HG03521 (cell line): Measurements from ENCODE around the gene PDE6H.

Experiments used
- ATAC-seq: cut with Tn5 transposase; IDR thresholded peaks from one replicate; pipeline ENCODE4 v1.9.1; 2021; ENCODE audit warnings: mild to moderate bottlenecking, moderate library complexity; ENCODE audit not compliant: unreplicated experiment

Gene PDE6H

GRCh38 chr12:14972816-14973215, at the start of gene PDE6H:
Gene PDE6H, plus strand, starts transcription at chr12:14973042. Its CDS starts 4,971 bp downstream, at chr12:14978013.
- ATAC-seq = no peak

- ATAC-seq = no peak
Observed at GRCh38 chr12:14923944-14924343, 48.9 kb upstream of the PDE6H start.

GRCh38 chr12:14924541-14924940, 48.3 kb upstream of the PDE6H start:
- ATAC-seq = no peak

GRCh38 chr12:14927267-14927666, 45.6 kb upstream of the PDE6H start:
- no peak for ATAC-seq

- ATAC-seq = no peak
Observed at GRCh38 chr12:14928931-14929330, 43.9 kb upstream of the PDE6H start.

GRCh38 chr12:14930299-14930698, 42.5 kb upstream of the PDE6H start:
- ATAC-seq = no peak

GRCh38 chr12:14931359-14931758, 41.5 kb upstream of the PDE6H start:
- no peak for ATAC-seq

- ATAC-seq = no peak
Observed at GRCh38 chr12:14931791-14932560, 40.9 kb upstream of the PDE6H start.

GRCh38 chr12:14934511-14934910, 38.3 kb upstream of the PDE6H start:
- no peak for ATAC-seq

GRCh38 chr12:14935031-14935430, 37.8 kb upstream of the PDE6H start:
- no peak for ATAC-seq

GRCh38 chr12:14936224-14936861, 36.5 kb upstream of the PDE6H start:
- ATAC-seq = no peak

GRCh38 chr12:14937014-14937413, 35.8 kb upstream of the PDE6H start:
- no peak for ATAC-seq

- no peak for ATAC-seq
Observed at GRCh38 chr12:14937689-14938088, 35.2 kb upstream of the PDE6H start.

GRCh38 chr12:14938301-14938700, 34.5 kb upstream of the PDE6H start, which contains the start of gene ERP27:
Gene ERP27, minus strand, starts transcription at chr12:14938537. Its CDS starts 29 bp downstream, at chr12:14938508.
- no peak for ATAC-seq

GRCh38 chr12:14941369-14941768, 31.5 kb upstream of the PDE6H start:
- ATAC-seq = no peak

- ATAC-seq = no peak
Observed at GRCh38 chr12:14942196-14942931, 30.5 kb upstream of the PDE6H start.

GRCh38 chr12:14946162-14946561, 26.7 kb upstream of the PDE6H start:
- ATAC-seq = no peak

- no peak for ATAC-seq
Observed at GRCh38 chr12:14946861-14947260, 26.0 kb upstream of the PDE6H start.

- peak; percentile 91 for ATAC-seq
Observed at GRCh38 chr12:14948672-14949071, 24.2 kb upstream of the PDE6H start.

GRCh38 chr12:14949631-14950030, 23.2 kb upstream of the PDE6H start:
- ATAC-seq = no peak

- ATAC-seq = no peak
Observed at GRCh38 chr12:14950421-14950820, 22.4 kb upstream of the PDE6H start.
